ENCODE results near the gene KBTBD4.
"Not testable (repeated sequence)": the region's sequence is repeated elsewhere in the genome, so short reads cannot be mapped to it uniquely, and the experiment has no call there.

Gene KBTBD4

DNA sequence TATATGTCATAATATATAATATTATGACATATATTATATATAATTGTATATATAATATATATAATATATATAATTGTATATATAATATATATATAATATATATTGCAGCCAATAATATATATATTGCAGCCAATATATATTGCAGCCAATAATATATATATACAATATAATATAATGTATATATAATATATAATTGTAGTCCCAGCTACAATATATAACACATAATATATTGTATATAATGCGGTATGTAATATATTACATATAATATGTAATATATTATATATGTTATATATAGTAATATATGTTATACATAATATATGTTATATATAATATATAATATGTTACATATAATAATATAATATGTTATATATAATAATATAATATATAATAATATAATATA is 20.1 kb downstream of the KBTBD4 start:
- DNase-seq = no peak

DNA sequence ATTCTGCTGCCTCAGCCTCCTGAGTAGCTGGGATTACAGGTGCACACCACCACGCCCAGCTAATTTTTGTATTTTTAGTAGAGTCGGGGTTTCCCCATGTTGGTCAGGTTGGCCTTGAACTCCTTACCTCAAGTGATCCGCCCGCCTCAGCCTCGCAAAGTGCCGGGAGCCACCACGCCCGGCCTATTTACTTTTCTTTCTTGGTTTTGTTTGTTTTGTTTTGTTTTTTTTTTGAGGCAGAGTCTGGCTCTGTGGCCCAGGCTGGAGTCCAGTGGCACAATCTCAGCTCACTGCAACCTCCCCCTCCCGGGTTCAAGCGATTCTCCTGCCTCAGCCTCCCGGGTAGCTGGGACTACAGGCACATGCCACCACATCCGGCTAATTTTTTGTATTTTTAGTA is 21.8 kb downstream of the KBTBD4 start:
- not testable (repeated sequence) for DNase-seq

DNA sequence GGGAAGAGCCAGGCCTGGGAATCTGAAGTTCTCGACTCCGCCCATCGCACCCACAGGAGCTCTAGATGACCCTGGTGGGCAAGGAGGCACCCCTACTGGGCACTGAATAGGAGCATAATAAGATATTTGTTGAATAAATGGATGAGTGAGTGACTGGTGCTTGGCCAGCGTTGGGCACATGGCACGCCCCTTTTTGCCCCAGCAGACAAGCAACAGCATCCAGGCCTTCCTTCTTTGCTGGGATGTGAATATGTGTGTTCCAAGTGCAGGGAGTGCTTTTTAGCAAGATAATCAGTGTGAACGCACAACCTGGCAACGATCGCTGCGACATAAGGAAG is 25.4 kb downstream of the KBTBD4 start:
- DNase-seq = no peak

DNA sequence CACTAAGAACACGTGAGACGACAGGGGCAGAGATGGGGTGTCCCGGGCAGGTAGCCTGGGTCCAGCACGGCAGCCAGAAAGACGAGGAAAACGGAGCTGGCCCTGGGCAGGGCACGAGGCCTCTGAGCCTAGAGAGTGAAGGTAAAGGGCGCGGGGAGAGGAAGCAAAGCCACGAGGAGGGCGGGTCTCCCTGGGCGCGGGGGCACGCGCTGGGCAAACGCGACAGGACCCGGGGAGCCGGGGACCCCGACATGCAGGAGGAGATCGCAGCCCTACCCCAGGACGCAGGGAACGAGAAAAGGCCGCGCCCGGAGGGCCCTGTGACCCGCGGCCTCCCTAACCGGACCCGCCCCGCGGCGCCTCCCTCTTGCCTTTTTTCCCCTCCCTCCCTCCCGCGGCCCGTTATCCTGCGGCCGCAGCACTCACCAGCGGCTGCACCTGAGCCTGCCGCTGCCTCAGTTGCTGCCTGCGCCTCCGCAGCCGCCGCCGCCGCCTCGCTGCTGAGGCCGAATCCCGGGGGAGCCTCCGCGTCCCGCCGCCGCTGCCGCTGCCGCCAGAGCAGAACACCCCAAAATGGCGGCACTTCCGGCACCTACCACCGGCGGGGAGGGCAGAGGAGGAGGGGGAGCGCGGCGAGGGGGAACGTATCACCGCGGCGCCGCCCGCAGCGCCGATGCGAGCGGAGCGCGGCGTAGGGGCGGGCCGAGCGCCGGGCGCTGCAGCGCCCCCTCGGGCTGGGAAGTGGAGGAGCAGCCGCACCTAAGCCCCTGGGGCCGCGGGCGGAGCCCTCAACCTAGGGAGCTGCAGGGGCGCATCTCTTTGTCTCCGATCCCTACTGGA is 26.0 kb downstream of the KBTBD4 start, which contains the start of gene CELF1:
TSS of gene CELF1 (minus strand) at position 567 of the 840 bp plus-strand sequence. CDS start 53,609 bp downstream, outside the sequence.
- DNase-seq = peak; percentile 83

DNA sequence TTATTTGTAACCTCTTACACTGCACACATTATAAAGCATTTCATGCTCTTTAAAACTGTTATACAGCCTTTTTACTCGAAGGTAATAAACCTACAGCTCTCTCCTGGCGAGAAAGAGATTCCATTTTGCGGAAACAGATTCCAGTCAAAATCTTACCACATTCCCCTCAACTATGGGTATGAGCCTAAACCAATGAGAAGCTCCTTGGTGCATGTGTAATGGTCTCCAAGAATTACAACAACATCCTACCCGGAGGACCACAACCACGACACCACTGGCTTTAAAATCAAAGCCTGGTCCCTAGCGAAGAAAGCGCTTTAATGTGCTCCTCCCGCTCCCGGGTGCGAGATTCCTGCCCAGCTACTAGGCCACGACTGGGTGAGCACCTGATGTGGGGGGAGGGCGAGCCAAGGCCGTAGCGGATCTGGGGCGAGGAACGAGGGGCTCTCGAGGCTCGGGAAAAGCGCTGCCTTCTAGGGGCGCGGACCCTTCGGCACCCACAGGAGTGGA is 26.7 kb downstream of the KBTBD4 start:
- DNase-seq = no peak

DNA sequence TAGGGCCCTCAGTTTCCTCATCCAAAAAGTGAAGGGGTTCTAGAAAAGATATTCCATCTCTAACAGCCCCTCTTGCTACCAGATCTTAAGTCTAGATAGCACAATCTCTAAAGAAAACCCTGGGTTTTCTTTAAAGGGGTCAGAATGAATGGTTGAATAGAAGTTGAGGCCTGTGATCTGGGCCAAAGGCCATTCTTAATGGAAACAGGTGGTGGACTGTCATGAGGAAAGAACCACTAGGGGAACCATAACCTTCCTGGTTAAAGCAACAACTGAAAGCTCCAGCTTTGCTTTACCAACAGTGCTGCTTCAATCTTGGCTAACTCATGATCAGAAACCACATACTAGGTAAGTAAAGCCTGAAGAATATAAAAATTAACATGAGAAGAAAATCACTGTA is 27.7 kb downstream of the KBTBD4 start:
- no peak for DNase-seq

DNA sequence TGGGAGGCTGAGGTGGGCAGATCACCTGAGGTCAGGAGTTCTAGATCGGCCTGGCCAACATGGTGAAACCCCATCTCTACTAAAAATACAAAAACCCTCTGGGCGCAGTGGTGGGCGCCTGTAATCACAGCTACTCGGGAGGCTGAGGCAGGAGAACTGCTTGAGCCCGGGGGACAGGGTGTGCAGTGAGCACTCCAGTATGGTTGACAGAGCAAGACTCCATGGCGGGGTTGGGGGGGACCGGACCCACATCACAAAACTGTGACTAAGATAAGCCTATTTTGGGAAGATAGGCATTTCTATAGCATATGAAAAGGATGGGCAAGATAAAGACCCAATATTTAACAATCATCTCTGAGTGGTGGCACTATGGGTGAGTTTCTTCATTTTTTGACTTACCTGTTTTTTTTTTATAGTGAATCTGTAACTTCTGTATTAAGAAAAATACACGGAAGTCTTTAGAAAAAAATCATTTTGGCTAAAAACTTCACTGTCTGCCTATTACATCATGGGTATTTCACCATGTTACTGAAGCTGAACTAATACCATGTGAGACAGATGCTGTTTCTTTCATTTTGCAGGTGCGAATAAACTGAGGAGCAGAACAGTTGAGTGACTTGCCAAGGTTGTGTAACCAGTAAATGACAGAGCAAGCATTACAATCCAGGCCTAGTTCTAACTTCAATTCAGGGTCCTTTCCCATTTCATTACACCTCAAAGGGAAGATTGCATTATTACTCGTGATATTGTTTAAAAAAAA is 28.3 kb downstream of the KBTBD4 start:
- DNase-seq = no peak

DNA sequence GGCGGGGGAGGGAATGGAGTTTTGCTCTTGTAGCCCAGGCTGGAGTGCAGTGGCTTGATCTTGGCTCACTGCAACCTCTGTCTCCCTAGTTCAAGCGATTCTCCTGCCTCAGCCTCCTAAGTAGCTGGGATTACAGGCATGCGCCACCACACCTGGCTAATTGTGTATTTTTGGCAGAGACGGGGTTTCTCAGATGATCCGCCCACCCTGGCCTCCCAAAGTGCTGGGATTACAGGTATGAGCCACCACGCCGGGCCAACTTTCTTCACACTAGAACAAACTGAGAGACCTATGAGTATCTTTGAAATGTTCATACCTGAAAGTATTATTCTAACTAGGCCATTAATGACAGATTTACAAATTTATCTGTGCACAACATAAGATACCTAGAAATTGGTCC is 32.5 kb downstream of the KBTBD4 start:
- DNase-seq = not testable (repeated sequence)

DNA sequence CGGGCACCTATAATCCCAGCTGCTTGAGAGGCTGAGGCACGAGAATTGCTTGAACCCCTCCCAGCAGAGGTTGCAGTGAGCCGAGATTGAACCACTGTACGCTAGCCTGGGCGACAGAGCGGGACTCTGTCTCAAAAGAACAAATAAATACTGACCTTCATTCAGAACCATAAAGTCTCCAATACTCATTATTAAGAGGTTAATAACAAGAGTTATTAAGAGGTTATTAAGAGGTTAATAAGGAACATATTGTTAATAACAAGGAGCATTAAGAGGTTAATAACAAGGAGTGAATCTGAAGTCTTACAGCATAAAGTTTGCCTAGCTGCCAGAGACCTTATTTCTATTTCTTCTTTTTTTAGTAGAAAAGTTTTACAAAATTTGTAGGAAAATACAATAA is 33.5 kb downstream of the KBTBD4 start:
- DNase-seq = no peak

DNA sequence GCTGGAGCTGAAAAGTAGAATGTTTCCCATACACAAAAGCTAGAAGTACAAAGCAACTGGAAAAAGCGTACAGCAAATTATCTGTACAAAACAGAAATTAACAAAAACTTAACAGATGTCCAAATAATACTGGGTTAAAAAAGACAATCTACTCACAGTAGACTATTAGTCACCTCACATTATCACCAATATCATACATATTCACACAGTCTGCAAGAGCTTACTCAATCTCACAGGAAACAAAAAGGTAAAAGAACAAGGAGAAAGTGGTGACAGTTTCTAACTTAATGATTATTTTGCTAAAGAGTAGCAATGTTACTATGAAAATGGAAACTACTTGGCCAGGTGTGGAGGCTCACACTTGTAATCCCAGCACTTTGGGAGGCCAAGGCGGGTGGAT is 37.7 kb downstream of the KBTBD4 start:
- no peak for DNase-seq

DNA sequence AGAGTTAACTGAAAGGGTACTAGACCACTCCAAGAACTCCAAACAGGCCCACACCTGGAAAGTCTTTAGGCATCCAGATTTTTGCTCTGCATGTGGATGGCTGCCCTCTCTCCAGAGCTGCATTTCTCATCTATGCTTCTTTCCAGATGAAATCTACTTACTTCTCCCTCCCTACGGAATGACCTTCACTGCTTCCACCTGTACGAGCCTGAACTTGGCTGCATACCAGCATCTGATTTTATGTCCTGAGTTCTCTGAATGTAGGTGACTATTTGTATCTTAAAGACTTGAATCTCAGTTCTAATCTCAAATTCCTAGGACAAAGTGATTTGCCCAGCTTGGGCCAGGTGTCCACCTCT is 39.1 kb downstream of the KBTBD4 start:
- DNase-seq = no peak

DNA sequence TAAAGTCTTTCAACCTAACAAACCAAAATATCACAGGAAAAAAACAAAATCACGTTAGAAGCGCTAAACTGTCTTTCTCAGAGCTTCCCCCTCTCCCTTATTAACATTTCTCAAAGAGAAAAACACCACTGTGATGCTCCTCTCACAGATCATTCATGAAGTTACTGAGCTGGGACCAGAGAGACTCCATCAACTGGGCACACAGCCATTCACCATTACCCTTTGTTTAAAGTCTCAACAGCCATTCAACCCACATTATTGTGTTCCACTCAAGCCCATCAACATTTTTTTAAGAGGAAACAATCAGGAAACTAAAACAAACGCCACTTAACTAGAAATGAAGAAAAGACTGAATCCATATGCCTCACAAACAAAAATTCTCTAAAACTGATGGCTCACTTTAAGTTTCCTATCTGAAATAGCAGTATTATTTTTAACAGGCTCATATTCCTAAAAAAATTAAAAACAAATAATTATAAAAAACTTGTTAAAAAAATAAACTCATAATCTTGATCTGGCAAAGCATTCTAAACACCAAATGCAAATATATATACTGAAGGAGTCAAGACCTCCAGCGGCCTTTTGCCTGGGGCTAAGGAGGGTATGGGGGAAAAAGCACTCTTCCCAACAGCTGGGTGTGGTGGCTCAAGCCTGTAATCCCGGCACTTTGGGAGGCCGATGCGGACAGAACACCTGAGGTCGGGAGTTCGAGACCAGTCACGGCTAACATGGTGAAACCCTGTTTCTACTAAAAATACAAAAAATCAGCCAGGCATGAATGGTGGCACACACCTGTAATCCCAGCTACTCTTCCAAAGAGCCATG is 39.8 kb downstream of the KBTBD4 start:
- DNase-seq = no peak

DNA sequence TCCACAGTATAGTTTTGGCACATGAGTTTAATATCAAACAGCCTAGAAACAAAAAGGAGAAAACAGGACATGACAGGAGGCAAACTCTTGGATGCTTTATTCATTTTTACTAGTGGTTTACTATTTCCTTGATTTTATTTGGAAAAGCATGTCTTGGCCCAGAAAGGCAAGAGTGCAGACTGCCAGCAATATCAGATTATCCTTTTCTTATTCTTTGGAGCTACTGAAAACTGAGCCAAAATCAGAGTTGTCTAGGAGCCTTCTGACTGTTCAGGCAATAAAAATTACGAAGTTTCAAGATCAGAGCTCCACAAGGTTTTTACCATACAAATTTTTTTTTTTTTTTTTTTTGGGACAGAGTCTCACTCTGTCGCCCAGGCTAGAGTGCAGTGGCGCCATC is 41.9 kb downstream of the KBTBD4 start:
- no peak for DNase-seq

DNA sequence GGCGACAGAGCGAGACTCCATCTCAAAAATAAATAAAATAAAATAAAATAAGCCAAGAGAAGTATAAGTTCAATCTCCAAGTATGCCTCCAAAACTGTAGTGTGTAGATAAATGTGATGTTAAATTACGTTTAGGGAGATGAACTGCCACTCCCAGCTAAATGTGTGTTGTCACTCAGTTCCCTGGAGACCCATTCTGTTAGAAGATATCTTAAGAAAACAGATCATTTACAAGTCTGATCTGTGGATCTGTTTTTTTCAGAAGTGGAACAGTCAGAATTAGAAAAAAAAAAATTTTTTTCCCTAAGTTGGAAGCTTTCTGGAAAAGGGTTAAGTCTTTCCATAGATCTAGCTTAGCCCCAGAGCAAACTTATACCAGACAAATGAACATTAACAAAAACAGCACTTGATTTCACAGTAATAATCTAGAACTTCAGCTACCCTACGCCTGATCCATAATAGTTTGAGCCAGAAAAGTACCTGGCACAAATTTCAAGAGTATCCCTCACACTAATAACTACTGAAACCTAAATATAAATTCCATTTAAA is 44.0 kb downstream of the KBTBD4 start:
- no peak for DNase-seq

DNA sequence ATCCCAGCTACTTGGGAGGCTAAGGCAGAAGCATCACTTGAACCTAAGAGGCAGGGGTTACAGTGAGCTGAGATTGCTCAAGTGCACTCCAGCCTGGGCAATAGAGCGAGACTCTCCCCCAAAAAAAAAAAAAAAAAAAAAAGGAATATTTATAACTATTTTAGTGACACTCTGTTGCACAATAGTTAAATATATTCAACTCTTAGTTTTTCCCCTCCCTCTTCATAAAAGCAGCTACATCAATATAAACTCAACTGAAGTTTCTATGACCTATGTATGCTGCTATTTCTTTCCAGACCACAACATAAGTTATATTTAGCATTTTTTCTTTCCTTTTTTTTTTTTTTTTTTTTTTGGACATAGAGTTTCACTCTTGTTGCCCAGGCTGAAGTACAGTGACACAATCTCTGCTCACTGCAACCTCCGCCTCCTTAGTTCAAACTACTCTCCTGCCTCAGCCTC is 45.0 kb downstream of the KBTBD4 start:
- no peak for DNase-seq

DNA sequence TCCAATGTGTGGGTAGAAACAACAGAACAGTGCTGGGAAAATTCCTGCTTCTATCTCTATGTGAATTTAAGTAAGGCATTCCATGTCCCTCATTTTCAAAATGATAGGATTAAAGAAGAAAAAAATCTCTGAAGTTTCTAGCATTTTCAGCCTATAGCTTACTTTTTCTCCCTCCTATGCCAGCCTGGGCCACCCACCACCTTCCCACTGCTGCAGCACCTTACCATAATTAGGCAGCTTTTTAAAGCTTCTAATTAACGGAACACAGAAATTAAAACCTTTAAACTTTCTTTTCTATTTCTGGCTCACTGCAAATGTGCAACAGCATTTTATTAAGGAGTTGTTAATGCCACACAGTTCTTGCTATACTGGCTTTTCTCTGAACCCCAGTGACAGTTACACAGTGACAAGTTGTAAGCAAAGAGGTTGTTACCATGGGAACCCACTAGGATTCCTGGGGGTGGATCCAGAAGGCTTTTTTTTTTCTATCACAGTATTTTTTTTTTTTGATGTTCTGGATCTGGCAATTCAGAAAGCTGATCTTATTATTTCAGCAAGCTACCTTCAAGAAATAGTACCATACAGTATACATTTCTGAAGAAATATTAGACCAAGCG is 46.1 kb downstream of the KBTBD4 start:
- no peak for DNase-seq

DNA sequence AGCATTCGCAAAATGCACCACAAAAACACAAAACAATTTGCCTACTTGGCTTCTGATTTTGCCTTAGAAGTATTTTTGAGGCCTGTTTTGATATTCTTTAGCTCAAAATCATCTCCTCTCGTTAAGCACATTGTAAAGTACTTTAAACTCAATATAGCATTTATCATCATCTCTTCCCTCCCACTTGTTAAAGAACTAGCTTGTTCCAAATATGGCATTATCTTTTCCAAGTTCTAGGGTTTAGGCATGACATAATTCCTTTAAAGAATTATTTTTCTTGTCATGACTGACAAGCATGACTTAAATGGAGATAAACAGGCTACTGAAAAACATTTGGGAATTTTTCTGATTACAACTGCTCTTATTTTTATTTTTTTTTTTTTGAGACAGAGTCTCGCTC is 47.1 kb downstream of the KBTBD4 start:
- DNase-seq = no peak

DNA sequence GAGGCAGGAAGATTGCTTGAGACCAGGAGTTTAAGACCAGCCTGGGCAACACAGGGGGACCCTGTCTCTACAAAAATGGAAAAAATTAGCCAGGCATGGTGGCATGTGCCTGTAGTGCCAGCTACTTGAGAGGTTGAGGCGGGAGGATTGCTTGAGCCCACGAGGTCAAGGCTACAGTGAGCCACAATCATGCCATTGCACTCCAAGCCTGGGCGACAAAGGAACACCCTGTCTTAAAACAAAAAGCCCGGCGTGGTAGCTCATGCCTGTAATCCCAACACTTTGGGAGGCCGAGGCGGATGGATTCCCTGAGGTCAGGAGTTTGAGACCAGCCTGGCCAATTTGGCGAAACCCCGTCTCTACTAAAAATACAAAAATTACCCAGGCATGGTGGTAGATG is 48.0 kb downstream of the KBTBD4 start:
- DNase-seq = not testable (repeated sequence)

DNA sequence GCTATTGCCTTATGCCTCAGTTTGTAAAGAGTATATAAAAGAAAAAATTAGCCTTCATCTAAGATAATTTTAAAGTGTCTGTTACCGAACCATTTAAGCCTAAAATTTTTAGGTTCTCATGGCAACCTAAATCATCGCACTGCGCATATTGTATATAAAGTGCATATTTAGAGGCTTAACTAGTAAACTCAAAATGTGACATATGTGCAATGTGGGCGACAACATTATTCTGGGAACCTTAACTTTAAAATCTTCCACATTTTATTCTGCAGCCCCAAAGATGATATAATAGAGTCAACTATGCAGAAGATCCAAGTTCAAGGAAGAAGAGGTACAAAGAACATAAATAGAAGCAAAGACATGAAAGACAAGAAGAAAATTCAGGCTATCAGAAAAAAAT is 48.8 kb downstream of the KBTBD4 start:
- DNase-seq = no peak

DNA sequence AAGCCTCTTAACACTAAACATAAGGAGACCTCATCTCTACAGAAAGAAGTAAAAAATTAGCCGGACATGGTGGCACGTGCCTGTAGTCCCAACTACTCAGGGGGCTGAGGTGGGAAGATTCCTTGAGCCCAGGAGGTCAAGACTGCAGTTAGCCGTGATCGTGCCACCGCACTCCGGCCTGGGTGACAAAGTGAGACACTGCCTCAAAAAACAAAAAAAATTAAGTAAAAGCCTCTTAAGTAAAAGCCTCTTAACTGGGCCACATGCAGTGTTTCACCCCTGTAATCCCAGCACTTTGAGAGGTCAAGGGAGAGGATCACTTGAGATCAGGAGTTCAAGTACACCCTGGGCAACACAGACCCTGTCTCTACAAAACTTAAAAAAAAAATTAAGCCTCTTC is 51.6 kb downstream of the KBTBD4 start:
- no peak for DNase-seq

DNA sequence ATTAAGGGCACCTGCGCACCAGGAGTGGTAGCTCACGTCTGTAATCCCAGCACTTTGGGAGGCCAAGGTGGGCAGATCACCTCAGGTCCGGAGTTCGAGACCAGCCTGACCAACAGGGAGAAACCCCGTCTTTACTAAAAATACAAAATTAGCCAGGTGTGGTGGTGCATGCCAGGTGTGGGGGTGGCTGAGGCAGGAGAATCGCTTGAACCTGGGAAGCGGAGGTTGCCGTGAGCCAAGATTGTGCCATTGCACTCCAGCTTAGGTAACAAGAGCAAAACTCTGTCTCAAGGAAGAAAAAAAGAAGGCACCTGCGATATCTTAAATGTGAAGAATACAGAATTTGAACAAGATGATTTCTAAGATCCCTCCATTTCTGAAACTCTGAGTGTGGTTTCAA is 52.7 kb downstream of the KBTBD4 start:
- DNase-seq = not testable (repeated sequence)

DNA sequence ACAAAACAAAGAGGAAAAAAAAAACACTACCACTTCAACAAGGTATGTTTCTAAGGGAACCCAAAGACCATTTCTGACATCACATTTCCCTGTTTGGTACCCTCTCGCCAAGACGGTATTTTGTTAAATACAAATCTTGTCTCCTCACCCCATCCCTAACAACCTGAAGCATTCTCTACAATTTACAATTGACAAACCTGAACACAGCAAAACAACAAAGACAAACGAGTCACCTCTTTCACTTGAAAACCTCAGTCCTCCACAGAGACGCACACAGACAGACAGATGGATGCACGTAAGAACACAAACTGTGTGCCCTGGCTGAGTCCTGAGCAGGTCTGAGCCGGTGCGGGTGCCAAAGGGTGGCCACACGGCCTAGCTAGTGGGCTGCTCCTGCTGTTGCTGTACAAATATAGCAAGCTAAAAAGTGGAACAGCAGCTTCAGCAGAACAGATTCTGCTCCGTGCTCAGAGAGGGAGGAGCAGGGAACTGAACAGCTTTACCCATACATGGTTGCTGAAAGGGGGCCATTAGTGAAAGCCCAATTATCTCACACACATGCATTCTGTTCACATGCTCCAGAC is 54.4 kb downstream of the KBTBD4 start:
- DNase-seq = no peak

Data from effector CD8-positive, alpha-beta T cell (primary cell).